ENCODE results near the gene ALDH18A1. TPM values are rescaled to one million over a fixed set of nuclear protein-coding genes. Genes with fewer than 3 reads are reported as not detected.
A peak's percentile ranks its signal among the peaks of the same experiment; 100 is the strongest.

The ALDH18A1 gene
- total RNA-seq, 1 experiment from 2014 or later: 87.6 TPM

GRCh38 chr10:95697429-95697828 lies 40.9 kb upstream of the ALDH18A1 start:
- no peak overlapping the region for H3K27ac ChIP-seq (ENCODE audit: low read depth, low read length)
- no peak for TF ChIP-seq CBX3 (IDR thresholded peaks at IDR 0.05; ENCODE audit: low read depth)
- TF ChIP-seq EGR1 (IDR thresholded peaks at IDR 0.05; ENCODE audit: low read depth): no peak
- H3K9ac ChIP-seq (ENCODE audit: low read length): no peak overlapping the region
- H3K36me3 ChIP-seq (ENCODE audit: control insufficient read depth in 1 of 2, insufficient read depth in 2 of 2, low read length in 2 of 2): no peaks in the 10 kb centered on the region
- ATAC-seq (no peak), DNase-seq (ENCODE audit: low read depth, low spot score) (no peak)
- RAD21 ChIA-PET (ENCODE audit: low non-redundant PET in 1 of 2, low total read pairs in 2 of 2, uncharacterized antibody in 2 of 2, unreplicated experiment in 2 of 2): no interaction called here
- peaks cover 13% of the 10 kb centered on the region for H3K79me2 ChIP-seq (ENCODE audit: insufficient read depth, low read length)
- H3K4me1 ChIP-seq (ENCODE audit: control insufficient read depth in 1 of 2, insufficient read depth in 2 of 2, low read length in 2 of 2): peaks cover 5 to 11% of the 10 kb centered on the region in 2 experiments; a peak in 2 of 4 replicates
- CTCF ChIA-PET: no interaction called here
- H3K4me2 ChIP-seq (ENCODE audit: low read length): no peak overlapping the region
- POLR2A ChIA-PET: no interaction called here
- no peaks in the 10 kb centered on the region for H3K9me2 ChIP-seq (ENCODE audit: insufficient read depth)
- H3K4me3 ChIP-seq (replicated peaks in 1 of 2; ENCODE audit: low read depth in 1 of 2, low read length in 2 of 2): no peak overlapping the region
- no TSS peak for BruUV-seq (replicated peaks)
- no peaks in the 10 kb centered on the region for H4K20me1 ChIP-seq (ENCODE audit: insufficient read depth)
- no peak overlapping the region for H2AFZ ChIP-seq (ENCODE audit: low read depth, low read length, poor library complexity, severe bottlenecking)
- H3K9me3 ChIP-seq (ENCODE audit: control insufficient read depth in 1 of 2, insufficient read depth in 1 of 2, low read depth in 1 of 2, low read length in 2 of 2): no peaks in the 10 kb centered on the region
- intact Hi-C loops (cut with micrococcal nuclease): no loop called here
- no peaks in the 10 kb centered on the region for H3K27me3 ChIP-seq (ENCODE audit: insufficient read depth, low read length)

- H3K4me3 ChIP-seq (replicated peaks in 1 of 2; ENCODE audit: low read depth in 1 of 2, low read length in 2 of 2): no peak overlapping the region
- peaks cover 15 to 16% of the 10 kb centered on the region in 2 experiments; a peak in 3 of 4 replicates for H3K36me3 ChIP-seq (ENCODE audit: control insufficient read depth in 1 of 2, insufficient read depth in 2 of 2, low read length in 2 of 2)
- ATAC-seq (no peak), DNase-seq (ENCODE audit: low read depth, low spot score) (no peak)
- POLR2A ChIA-PET: interaction anchor here (2.1 kb wide), 1 partner anchor 147 kb away, joined by 6 read pairs; no protein-coding TSS in a partner anchor
- H3K4me2 ChIP-seq (ENCODE audit: low read length): peak overlapping the region; percentile 26
- no peaks in the 10 kb centered on the region for H3K9me2 ChIP-seq (ENCODE audit: insufficient read depth)
- no TSS peak for BruUV-seq (replicated peaks)
- CTCF ChIA-PET: interaction anchor here (0.6 to 3.6 kb wide), 8 partner anchors 9 to 1312 kb away, joined by 3 to 105 read pairs (median 8); no protein-coding TSS in a partner anchor
- peaks cover 5 to 12% of the 10 kb centered on the region in 2 experiments; a peak in 2 of 4 replicates for H3K4me1 ChIP-seq (ENCODE audit: control insufficient read depth in 1 of 2, insufficient read depth in 2 of 2, low read length in 2 of 2)
- no peaks in the 10 kb centered on the region for H3K27me3 ChIP-seq (ENCODE audit: insufficient read depth, low read length)
- intact Hi-C loops (cut with micrococcal nuclease): loop anchor here (1.0 kb wide), 3 partner anchors 148 to 213 kb away; partner anchors contain the start of gene CC2D2B
- H2AFZ ChIP-seq (ENCODE audit: low read depth, low read length, poor library complexity, severe bottlenecking): peak overlapping the region; percentile 81
- H4K20me1 ChIP-seq (ENCODE audit: insufficient read depth): no peaks in the 10 kb centered on the region
- no peaks in the 10 kb centered on the region for H3K9me3 ChIP-seq (ENCODE audit: control insufficient read depth in 1 of 2, insufficient read depth in 1 of 2, low read depth in 1 of 2, low read length in 2 of 2)
- RAD21 ChIA-PET (ENCODE audit: low non-redundant PET in 1 of 2, low total read pairs in 2 of 2, uncharacterized antibody in 2 of 2, unreplicated experiment in 2 of 2): no interaction called here
- no peak overlapping the region for H3K27ac ChIP-seq (ENCODE audit: low read depth, low read length)
- H3K9ac ChIP-seq (ENCODE audit: low read length): no peak overlapping the region
- TF ChIP-seq CTCF (IDR thresholded peaks at IDR 0.05 in 2 of 3, conservative IDR thresholded peaks at IDR 0.05 in 1 of 3; ENCODE audit: borderline replicate concordance in 1 of 3, insufficient read depth in 1 of 3, low read depth in 2 of 3, low read length in 2 of 3): no peak
- TF ChIP-seq CBX3 (IDR thresholded peaks at IDR 0.05; ENCODE audit: low read depth): no peak
- TF ChIP-seq POLR2AphosphoS5 (IDR thresholded peaks at IDR 0.05; ENCODE audit: low read depth, low read length): no peak
- no peak for TF ChIP-seq ATF3 (IDR thresholded peaks at IDR 0.05)
- no peak for TF ChIP-seq TCF7L2 (IDR thresholded peaks at IDR 0.05; ENCODE audit: borderline replicate concordance, extremely low read depth, insufficient read depth, insufficient read length)
- TF ChIP-seq RAD21 (IDR thresholded peaks at IDR 0.05; ENCODE audit: low read depth): no peak
- no peak for TF ChIP-seq ELF1 (IDR thresholded peaks at IDR 0.05; ENCODE audit: borderline replicate concordance, low read depth)
- H3K79me2 ChIP-seq (ENCODE audit: insufficient read depth, low read length): peaks cover 36% of the 10 kb centered on the region
Measured at GRCh38 chr10:95694665-95695064, 38.2 kb upstream of the ALDH18A1 start.
